H1 (cell line): ENCODE results near the gene RAP1GAP. TPM values are rescaled to one million over a fixed set of nuclear protein-coding genes. Genes with fewer than 3 reads are reported as not detected.

Experiments used
- EP300 ChIP-seq, 2 experiments: IDR thresholded peaks; 1 replicate in 1 of 2; 2 replicates in 1 of 2; pipeline ENCODE4 v1.6.1; 2011 to 2012; ENCODE audit warnings: low read depth in 2 of 2, low read length in 2 of 2, mild to moderate bottlenecking in 2 of 2, borderline replicate concordance in 1 of 2, inconsistent platforms in 1 of 2, moderate library complexity in 1 of 2
- FOSL1 ChIP-seq: IDR thresholded peaks from 2 replicates; pipeline ENCODE4 v1.6.1; 2011; ENCODE audit warnings: mild to moderate bottlenecking, low read depth, low read length, moderate library complexity; ENCODE audit not compliant: insufficient read depth
- KDM5A ChIP-seq: fragments of 200-600 bp; IDR thresholded peaks from 2 replicates; pipeline ENCODE4 v1.7.1; 2012; ENCODE audit warnings: mild to moderate bottlenecking, low read length, inconsistent platforms, mixed read lengths
- POLR2A ChIP-seq, 2 experiments: IDR thresholded peaks; 1 replicate in 1 of 2; 2 replicates in 1 of 2; pipeline ENCODE4 v1.6.1; 2011; ENCODE audit warnings: low read depth in 2 of 2, low read length in 2 of 2, mild to moderate bottlenecking in 2 of 2; ENCODE audit errors: control extremely low read depth in 1 of 2
- RXRA ChIP-seq: IDR thresholded peaks from 2 replicates; pipeline ENCODE4 v1.6.1; 2011; ENCODE audit warnings: low read depth, mild to moderate bottlenecking, low read length, moderate library complexity; ENCODE audit not compliant: insufficient read depth
- polyA plus RNA-seq, 7 experiments: library from polyadenylated mRNA; depleted of rRNA in 3 of 7; stranded (reverse) in 5 of 7; unstranded in 2 of 7; fragments of >200 nt in 5 of 7; fragments of 200-250 nt in 2 of 7; gene quantifications; 1 replicate in 5 of 7; 2 replicates in 1 of 7; 4 replicates in 1 of 7; pipeline versions ENCODE4 v1.2.1 to v1.2.3, GENCODE V29; 2011 to 2013; ENCODE audit warnings: missing spikeins in 2 of 7, mixed read lengths in 2 of 7
- total RNA-seq: library from RNA; stranded (reverse); fragmentation: NEBNext Ultra II Directional; extraction: Animal tissue kit (Norgen Biotek cat#: 25700); gene quantifications from 2 replicates; pipeline ENCODE4 v1.2.1, GENCODE V29; 2021

RAP1GAP gene
- total and polyA plus RNA-seq, 2 of the 8 experiments (the other 6 are each of a cell fraction or from before 2014, with no cell fraction given) = 8.4 TPM

DNA sequence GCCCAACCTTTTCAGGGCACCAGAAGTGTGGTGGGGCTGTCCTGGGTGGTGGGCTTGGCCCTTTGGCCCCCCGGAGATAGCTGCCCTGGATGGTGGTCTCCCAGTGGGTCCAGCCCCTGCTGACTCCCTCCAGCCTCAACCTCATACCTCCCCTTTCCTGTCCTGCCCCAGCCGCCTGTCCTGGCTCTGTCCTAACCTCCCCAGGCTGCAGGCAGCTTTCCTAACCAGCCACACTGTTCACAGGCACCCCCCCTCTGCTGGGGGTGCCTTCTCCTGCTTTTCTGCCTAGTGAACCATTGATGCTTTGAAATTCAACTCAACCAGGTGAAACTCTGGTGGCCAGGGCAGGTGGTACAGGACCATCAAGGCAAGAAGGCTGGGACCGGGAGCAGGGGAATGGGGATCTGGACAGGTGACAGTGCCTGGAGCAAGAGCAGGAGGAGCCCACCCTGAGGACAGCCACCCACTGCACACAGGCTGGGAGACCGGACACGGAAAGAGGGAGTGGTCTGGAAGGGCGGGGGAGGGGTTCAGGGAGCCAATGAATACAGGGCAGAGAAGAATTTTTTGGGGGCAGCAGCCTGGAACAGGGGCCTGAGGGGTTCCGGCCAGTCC lies 35.9 kb downstream of the RAP1GAP start (continued):
- TF ChIP-seq EP300 (IDR thresholded peaks at IDR 0.05; ENCODE audit: borderline replicate concordance in 1 of 2, low read depth in 2 of 2, low read length in 2 of 2) = no peak
- no peak for TF ChIP-seq POLR2A (IDR thresholded peaks at IDR 0.05; ENCODE audit: control extremely low read depth in 1 of 2, low read depth in 2 of 2, low read length in 2 of 2)
- no peak for TF ChIP-seq KDM5A
- TF ChIP-seq FOSL1 = no peak
- no peak for TF ChIP-seq RXRA
